ENCODE data around the gene COX19.

Gene COX19

GRCh38 chr7:974820-975681, at the start of gene COX19:
Gene COX19 (minus strand): TSS chr7:975549. CDS start chr7:975509, 40 bp downstream.
- peak; percentile 94 for DNase-seq

GRCh38 chr7:1024331-1024841, 49.0 kb upstream of the COX19 start:
- DNase-seq = no peak

GRCh38 chr7:1022801-1023465, 47.6 kb upstream of the COX19 start:
- DNase-seq = no peak

- no peak for DNase-seq
These were observed 47.0 kb upstream of the COX19 start for GRCh38 chr7:1022356-1022755.

GRCh38 chr7:1021931-1022330, 46.6 kb upstream of the COX19 start:
- no peak for DNase-seq

DNA sequence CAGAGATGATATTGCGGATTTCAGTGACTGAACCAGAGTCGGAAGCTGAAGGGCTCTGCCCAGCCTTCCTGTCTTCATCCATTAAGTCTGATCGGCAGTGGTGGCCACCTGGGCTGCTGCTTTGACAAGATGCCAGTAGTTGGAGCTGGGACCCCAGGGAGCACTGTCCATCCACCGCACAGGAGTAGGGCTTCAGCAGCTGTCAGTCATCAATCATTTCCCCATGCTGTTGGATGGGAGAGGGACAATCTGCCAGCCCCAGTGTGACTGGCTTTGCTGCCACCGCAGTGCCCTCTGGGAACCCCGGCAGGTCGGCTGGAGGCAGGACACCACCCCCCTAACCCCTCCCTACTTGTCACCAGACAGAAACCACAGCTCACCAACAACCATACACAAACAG, 46.0 kb upstream of the COX19 start:
- no peak for DNase-seq

DNA sequence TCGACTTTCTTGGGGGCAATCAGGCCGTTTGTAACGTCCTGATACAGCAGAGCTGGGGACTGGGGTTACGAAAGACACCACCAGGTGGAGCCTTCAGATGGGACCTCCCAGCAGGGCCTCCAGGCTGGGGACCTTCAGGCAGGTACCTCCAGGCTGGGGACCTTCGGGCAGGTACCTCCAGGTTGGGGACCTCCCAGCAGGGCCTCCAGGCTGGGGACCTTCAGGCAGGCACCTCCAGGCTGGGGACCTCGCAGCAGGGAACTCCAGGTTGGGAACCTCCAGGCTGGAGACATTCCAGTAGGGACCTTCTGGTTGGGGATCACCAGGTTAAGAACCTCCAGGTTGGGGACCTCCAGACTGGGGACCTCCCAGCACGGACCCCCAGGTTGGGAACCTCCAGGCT, 45.5 kb upstream of the COX19 start:
- DNase-seq = no peak

DNA sequence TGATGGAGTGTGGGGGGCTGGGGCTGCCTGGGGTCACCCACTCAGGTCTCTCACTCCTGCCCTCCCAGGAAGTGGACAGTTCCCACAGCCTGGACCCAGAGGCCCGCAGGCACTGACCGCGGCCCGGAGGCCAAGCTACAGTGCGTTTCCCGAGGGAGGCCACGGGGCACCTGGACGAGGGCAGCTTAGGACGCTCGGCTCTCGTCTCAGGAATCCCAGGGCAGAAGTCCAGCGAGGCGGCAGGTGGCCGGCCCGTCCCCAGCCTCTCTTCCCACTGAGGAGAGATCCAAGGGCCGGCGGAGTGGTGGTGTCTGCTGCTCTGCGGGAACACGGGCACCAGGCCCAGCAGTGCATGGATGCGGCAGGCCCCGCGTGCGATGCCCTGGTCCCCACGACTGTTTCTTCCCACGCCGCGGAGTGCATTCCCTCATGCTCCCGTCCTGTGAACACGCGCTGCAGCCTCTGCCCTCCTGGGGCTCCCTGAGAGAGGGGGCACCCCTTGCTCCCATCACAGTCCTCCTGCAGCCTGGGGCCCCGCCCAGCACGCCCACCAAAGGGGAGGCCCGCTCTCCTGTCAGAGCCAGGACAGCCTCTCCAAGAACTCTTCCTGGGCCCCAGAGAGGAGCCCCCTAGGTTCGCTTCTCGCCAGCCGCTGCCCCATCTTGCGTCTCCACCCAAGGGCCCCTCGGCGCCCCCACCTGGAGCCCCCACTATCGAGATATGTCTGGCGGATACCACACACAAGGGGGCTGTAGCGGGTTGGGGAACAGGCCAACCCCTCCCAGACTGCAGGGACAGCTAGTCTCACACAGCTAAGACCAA, 44.7 kb upstream of the COX19 start:
- DNase-seq = no peak

DNA sequence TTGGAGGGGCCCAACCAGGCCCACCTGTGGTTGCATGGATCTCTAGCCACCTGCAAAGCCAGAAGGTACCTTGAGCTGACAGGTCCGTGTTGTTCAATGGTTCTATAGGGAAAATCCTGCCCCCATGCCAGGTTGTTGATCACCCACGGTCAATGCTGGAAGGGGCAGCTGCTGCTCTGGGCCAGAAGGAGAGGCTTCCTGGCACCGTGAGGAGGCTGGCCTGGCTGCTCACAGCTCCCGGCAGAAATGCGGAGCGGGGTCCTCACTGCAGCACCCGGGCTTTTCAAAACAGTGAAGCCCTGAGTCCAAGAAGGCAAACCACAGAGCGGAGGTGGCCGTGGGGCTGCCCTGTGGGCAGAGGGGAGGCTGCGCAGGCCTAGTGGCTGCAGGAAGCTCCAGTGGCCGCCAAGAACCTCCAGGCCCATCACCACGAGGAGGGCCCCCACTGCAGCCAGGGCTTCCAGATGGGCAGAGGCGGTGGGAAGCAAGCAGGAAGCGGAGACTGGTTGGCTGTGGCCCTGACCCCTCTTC, 44.0 kb upstream of the COX19 start:
- DNase-seq = no peak

GRCh38 chr7:1018334-1018695, 43.0 kb upstream of the COX19 start:
- no peak for DNase-seq

DNA sequence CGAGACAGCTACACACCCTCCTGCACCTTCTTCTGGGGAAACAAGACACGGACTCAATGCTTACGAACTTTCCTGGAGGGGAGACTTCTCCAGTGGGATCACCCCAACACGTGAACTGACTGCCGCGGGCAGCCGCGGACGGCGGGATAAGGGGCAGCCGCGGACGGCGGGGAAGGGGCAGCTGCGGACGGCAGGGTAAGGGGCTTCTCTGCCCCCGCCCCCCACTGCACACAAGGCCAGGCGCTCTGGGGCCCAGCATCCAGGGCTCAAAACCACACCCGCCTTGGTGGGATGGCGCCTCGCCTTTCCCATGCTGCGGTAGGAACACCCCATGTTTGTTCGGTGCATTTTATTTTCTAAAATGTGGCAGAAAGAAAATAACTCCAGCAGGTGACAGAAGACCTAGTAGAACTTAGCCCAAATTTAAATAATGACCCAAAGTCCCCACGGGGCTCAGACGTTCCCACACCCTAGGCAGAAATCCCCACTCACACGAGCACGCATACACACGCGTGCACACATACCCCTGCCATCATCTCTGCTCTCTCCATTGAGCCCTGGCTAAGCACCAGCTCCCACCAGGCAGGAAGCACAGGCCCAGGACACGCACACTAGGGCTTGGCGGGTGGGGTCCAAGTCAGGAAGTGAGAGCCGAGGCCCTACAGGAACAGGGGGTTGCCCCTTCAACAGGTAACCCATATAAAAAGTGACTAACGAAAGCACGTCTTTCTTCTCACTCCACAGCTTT, 42.4 kb upstream of the COX19 start:
- no peak for DNase-seq

DNA sequence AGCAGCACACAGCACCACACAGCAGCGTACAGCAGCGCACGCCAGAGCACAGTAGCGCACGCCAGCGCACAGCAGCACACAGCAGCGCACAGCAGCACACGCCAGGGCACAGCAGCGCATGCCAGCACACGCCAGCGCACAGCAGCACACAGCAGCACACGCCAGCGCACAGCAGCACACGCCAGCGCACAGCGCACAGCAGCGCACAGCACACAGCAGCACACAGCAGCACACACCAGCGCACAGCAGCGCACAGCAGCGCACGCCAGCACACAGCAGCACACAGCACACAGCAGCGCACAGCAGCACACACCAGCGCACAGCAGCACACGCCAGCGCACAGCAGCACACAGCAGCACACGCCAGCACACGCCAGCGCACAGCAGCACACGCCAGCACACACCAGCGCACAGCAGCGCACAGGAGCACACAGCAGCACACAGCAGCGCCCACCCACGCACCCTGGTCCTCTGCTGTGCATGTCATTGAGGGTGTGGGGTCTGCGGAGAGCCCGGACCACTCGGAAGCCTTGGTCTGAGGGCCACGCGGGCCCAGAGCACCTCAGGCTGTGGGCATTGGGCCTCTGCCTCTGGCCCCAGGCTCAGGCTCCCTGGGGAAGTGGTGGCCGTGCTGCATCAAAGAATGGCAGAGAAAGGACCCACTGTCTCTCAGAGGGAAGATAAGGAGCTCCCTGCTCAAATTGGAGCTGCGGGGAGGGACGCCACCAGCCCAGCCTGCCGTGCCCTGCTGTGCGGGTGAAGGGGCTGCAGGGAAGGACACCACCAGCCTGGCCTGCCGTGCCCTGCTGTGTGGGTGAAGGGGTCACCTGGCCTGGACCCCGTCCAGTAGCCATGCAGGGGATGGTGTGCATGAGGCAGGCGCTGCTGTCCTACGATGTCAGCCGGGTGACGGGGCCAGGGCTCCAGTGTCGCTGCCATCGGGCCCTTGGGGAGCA, 41.5 kb upstream of the COX19 start:
- no peak for DNase-seq

DNA sequence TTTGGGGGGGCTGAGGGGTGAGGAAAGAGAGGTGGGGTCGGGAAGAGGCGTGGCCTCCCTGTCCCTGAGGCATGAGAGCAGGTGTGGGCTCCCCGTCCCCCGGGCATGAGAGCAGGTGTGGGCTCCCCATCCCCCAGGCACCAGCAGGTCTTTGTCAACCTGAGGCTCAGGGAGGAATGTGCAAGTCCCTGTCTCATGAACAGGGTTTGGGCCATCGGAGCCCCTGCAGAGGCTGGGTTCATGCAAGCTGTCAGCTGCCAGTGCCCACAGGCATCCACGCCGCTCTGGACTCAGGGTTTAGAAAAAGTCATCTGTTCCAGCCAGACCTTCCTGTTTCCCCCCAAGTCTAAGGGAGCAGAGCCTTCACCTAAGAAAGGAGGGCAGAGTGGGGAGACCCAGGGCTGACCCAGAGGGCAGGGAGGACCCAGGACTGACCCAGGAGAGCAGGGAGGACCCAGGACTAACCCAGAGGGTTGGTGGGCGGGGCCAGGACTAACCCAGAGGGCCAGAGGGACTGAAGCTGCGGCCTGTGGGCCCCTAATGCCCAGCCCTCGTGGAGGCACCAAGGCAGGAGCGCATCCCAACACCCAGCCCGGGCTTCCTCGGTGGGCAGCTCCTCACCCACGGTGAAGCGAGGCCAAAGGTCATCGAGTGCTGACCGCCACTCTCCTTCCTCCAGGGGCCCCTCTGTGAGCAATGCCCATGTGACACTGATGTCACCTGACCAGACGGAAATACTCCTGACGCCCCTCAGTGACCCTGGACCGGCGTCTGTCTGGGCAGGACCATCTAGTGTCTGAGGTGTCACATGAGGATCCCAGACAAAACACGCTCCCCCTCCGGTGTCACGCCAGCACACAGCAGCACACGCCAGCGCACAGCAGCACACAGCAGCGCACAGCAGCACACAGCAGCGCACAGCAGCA, 40.1 kb upstream of the COX19 start:
- no peak for DNase-seq

DNA sequence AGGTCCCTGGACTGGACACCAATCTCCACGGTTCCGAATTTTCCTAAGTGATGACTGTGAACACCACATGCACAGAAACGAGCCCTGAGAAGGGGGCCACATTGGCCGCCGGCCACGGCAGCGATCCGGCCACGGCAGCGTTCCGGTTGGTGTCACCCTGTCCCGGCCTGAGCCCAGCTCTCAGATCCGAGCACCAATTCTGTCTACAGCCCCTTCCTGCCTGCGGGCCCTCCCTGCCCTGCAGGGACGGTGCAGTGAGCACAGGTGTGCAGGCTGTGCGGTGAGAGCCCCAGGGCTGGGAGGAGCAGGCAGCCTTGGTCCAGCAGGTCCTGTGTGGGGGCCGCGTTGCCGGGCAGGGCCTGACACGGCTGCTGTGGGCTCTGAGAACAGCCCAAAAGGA, 39.3 kb upstream of the COX19 start:
- DNase-seq = no peak

DNA sequence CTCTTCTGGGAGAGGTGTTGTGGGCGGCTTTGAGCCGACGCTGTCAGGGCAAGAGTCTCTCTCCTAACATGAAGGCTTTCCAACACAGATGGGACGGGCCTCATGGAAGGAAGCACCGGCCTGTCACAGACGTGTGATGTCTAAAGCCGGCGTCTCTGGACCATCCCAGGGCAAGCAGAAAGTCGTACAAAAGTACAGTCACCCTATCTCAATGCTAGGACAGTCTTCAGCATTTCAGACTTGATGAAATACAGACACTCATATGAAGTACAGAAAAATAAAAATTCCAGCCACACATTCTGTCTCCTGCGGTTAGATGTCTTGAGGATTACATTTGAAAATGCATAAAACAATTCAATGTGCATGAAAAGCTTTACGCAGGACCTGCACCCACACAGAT, 38.2 kb upstream of the COX19 start:
- no peak for DNase-seq

GRCh38 chr7:1012716-1013095, 37.4 kb upstream of the COX19 start:
- no peak for DNase-seq

DNA sequence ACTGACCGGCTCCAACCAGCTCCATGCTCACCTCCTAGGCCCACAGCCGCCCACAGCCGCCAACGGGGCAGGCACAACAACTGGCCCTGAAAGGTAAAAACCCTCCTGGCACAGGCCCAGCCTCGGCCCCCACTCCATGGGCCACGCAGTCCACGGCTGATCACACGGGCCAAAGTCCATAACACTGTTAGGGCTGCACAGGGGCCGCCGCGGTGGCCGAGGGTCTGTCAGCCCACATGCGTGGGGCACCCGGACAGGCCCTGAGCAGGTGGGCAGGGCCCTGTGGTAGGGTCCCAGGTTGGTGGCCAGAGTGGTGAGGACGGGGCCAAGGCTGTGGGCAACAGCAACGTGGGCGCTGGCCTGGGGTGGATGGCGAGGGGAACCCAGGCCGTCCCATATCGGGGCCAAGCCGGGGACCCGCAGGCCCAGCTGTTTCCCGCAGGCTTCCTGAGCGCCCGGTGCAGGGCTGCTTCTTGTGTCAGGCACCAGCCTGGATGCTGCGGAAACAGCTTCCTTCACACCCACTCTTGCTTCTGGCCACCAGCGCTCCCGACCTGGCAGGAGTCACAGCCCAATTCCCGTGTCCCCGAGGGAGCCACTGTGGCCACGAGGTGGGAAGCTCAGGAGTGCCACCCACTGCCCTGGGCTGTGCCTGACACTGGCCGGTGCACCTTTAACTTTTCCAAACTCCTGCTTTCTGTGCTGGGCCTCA, 36.8 kb upstream of the COX19 start:
- no peak for DNase-seq

- DNase-seq = no peak
These were observed 36.1 kb upstream of the COX19 start for GRCh38 chr7:1011297-1012003.

DNA sequence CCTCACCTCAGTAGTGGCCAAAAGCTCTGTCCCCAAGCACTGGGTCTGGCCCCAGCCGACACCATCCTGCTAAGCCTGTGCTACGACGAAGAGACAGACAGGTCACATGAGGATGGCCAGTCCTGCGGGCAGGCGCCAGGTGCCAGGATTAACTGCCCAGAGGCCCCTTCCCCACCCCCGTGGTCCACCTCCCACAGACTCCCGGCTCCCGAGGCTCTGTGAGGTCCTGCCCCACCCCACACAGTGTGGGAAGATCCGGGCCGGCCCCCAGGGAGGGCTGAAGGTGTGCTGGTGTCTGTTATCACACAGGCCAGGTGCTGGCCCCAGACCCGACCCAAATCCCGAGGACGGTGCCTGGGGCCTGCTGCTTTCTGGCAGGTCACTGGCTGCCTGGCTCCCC, 34.9 kb upstream of the COX19 start:
- DNase-seq = no peak
